Measurements from ENCODE around the gene CDH16.

CDH16 gene

GRCh38 chr16:66923247-66923731, 4.6 kb upstream of the CDH16 start:
- Histone ChIP-seq H3K9me3 (ENCODE audit: control insufficient read depth, insufficient read depth, low read depth, low read length) (no peaks in the 10 kb centered on the region), H3K4me3 (ENCODE audit: low read depth, low read length) (no peak overlapping the region), H3K27ac (ENCODE audit: extremely low read depth, low read depth, low read length) (no peak overlapping the region), H3K4me1 (ENCODE audit: control insufficient read depth, insufficient read depth, low read length) (no peaks in the 10 kb centered on the region; the same call in 1 of the 2 replicates), H3K36me3 (ENCODE audit: control insufficient read depth in 2 of 2, insufficient read depth in 1 of 2, low read length in 2 of 2) (no peaks in the 10 kb centered on the region)
- POLR2A ChIA-PET: interaction anchor here (1.2 kb wide), 1 partner anchor 10 kb away, joined by 3 read pairs; no protein-coding TSS in a partner anchor
- CTCF ChIA-PET: interaction anchor here (15.1 kb wide), 1 partner anchor 24 kb away, joined by 268 read pairs; no protein-coding TSS in a partner anchor
- TF ChIP-seq ZNF514 (tag by site-specific recombination; IDR thresholded peaks at IDR 0.05) (no peak), ZIC2 (tag by site-specific recombination; IDR thresholded peaks at IDR 0.05) (0 out of 2 replicates have a peak, but pooled peaks have one; percentile 8), ZNF211 (tag by site-specific recombination; IDR thresholded peaks at IDR 0.05; ENCODE audit: low read depth) (no peak), ZNF707 (tag by site-specific recombination; IDR thresholded peaks at IDR 0.05) (no peak), TSHZ1 (tag by site-specific recombination; IDR thresholded peaks at IDR 0.05; ENCODE audit: borderline replicate concordance) (no peak), ZNF610 (tag by site-specific recombination; IDR thresholded peaks at IDR 0.05; ENCODE audit: borderline replicate concordance) (no peak), ZBTB11 (tag by site-specific recombination; conservative IDR thresholded peaks at IDR 0.05; ENCODE audit: low read depth) (no peak), ZNF623 (tag by site-specific recombination; IDR thresholded peaks at IDR 0.05) (no peak), ZNF645 (tag by site-specific recombination; IDR thresholded peaks at IDR 0.05) (no peak), ZNF114 (tag by site-specific recombination; IDR thresholded peaks at IDR 0.05) (no peak), ZNF423 (tag by site-specific recombination; IDR thresholded peaks at IDR 0.05) (no peak), ZNF155 (tag by site-specific recombination; IDR thresholded peaks at IDR 0.05) (no peak), ZBTB8A (tag by site-specific recombination; IDR thresholded peaks at IDR 0.05) (peak; percentile 10; the same call in 1 of the 2 replicates), HOXC10 (CRISPR knock-in tag; IDR thresholded peaks at IDR 0.05) (no peak), PRDM1 (tag by site-specific recombination; IDR thresholded peaks at IDR 0.05) (no peak), ZNF223 (tag by site-specific recombination; IDR thresholded peaks at IDR 0.05) (no peak), ZFHX2 (tag by site-specific recombination; conservative IDR thresholded peaks at IDR 0.05) (peak; percentile 45), ZNF596 (tag by site-specific recombination; IDR thresholded peaks at IDR 0.05) (no peak), KLF1 (tag by site-specific recombination; IDR thresholded peaks at IDR 0.05) (no peak), ZNF324 (tag by site-specific recombination; IDR thresholded peaks at IDR 0.05) (no peak), ZNF398 (tag by site-specific recombination; IDR thresholded peaks at IDR 0.05) (no peak), ZNF311 (tag by site-specific recombination; IDR thresholded peaks at IDR 0.05; ENCODE audit: borderline replicate concordance) (no peak), PRDM10 (tag by site-specific recombination; IDR thresholded peaks at IDR 0.05) (peak; percentile 92), ZNF274 (IDR thresholded peaks at IDR 0.05; ENCODE audit: low read length) (no peak), ZNF274 (tag by site-specific recombination; IDR thresholded peaks at IDR 0.05; ENCODE audit: borderline replicate concordance) (no peak)

Measured in HEK293 (cell line).